VCaP (cell line): ENCODE measurements around the gene CHTF18.
"Not testable (repeated sequence)": the region's sequence is repeated elsewhere in the genome, so short reads cannot be mapped to it uniquely, and the experiment has no call there.

Experiments
- H3K27ac ChIP-seq: fragments of 450-650 bp; 2 replicates; pipeline ENCODE4 v1.5.1; 2017
- CTCF ChIP-seq: fragments of 450-650 bp; conservative IDR thresholded peaks from 2 replicates; pipeline ENCODE4 v1.5.1; 2017; ENCODE audit warnings: mild to moderate bottlenecking, moderate library complexity

The CHTF18 gene

GRCh38 chr16:788399-789126 lies at the start of gene CHTF18:
CHTF18 (plus strand) TSS chr16:788620; CDS start chr16:788685, 65 bp downstream.
- TF ChIP-seq CTCF, result no peak
- H3K27ac ChIP-seq, result peak within 1 kb of the TSS; percentile 73

GRCh38 chr16:739560-740458 lies 48.6 kb upstream of the CHTF18 start:
- TF ChIP-seq CTCF, result no peak
- H3K27ac ChIP-seq, result peak overlapping the region; percentile 82

- TF ChIP-seq CTCF, result no peak
- H3K27ac ChIP-seq, result peak overlapping the region; percentile 82
Measured at GRCh38 chr16:740459-740763, 48.0 kb upstream of the CHTF18 start.

- peak; percentile 85 for TF ChIP-seq CTCF
- peak within 1 kb of the TSS; percentile 82 for H3K27ac ChIP-seq
Measured at GRCh38 chr16:740764-741505, 47.5 kb upstream of the CHTF18 start, which contains the start of gene CIAO3. CIAO3 (minus strand) TSS chr16:740997; CDS start chr16:740985, 12 bp downstream.

- H3K27ac ChIP-seq, result peak overlapping the region; percentile 82
- TF ChIP-seq CTCF, result no peak
Measured at GRCh38 chr16:741986-742629, 46.3 kb upstream of the CHTF18 start.

- not testable (repeated sequence) for H3K27ac ChIP-seq
Measured at GRCh38 chr16:742894-743293, 45.5 kb upstream of the CHTF18 start.

GRCh38 chr16:743794-744500 lies 44.5 kb upstream of the CHTF18 start:
- no peak for TF ChIP-seq CTCF
- H3K27ac ChIP-seq, result no peak overlapping the region
